Mucosa of rectum (tissue), 2 donors: Measurements from ENCODE around the gene GRM5.
"Not testable (repeated sequence)": the region's sequence is repeated elsewhere in the genome, so short reads cannot be mapped to it uniquely, and the experiment has no call there.

Experiments used
- H3K27ac ChIP-seq, 2 donors: one replicate each; pipeline ENCODE4 v1.7.0; 2013; ENCODE audit warnings: inconsistent platforms in 2 of 2, low read depth in 2 of 2, low read length in 2 of 2
- H3K27me3 ChIP-seq, 2 donors: one replicate each; pipeline ENCODE4 v1.7.0; 2013; ENCODE audit warnings: low read length in 2 of 2; ENCODE audit not compliant: control insufficient read depth in 2 of 2, insufficient read depth in 2 of 2
- H3K36me3 ChIP-seq, 2 donors: one replicate each; pipeline ENCODE4 v1.7.0; 2013; ENCODE audit warnings: low read length in 2 of 2; ENCODE audit not compliant: control insufficient read depth in 2 of 2, insufficient read depth in 2 of 2
- H3K4me1 ChIP-seq, 2 donors: one replicate each; pipeline ENCODE4 v1.7.0; 2013; ENCODE audit warnings: low read length in 2 of 2, mild to moderate bottlenecking in 1 of 2; ENCODE audit not compliant: control insufficient read depth in 2 of 2, insufficient read depth in 2 of 2
- H3K4me3 ChIP-seq, 2 donors: one replicate each; pipeline ENCODE4 v1.7.0; 2013; ENCODE audit warnings: low read length in 2 of 2
- H3K9ac ChIP-seq, 2 donors: one replicate each; pipeline ENCODE4 v1.7.0; 2013; ENCODE audit warnings: low read length in 2 of 2, low read depth in 1 of 2, mild to moderate bottlenecking in 1 of 2
- H3K9me3 ChIP-seq, 2 donors: one replicate each; pipeline ENCODE4 v1.7.0; 2013; ENCODE audit warnings: low read length in 2 of 2; ENCODE audit not compliant: control insufficient read depth in 2 of 2
- donor health status: healthy.
- donor health status: Normal muscosa, but diverticular disease.

GRM5 gene

DNA sequence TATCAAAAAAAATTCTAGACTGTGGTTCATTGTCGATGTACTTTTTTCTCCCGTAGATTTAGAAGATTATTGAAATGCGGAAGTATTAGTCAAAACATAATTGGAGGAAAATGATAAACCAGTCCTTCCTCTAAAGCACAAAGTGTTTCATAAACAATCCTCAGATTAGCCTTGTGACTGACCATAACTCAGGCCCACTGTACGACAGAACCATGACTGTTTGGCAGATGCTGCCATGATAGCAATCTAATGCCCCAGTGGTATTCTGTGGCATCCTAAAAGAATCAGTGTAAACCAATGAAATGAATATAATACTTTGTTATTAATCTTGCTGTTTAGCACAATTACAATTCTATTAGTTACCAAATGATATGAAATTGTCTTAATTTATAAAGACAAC, 601.3 kb downstream of the GRM5 start:
- no peaks in the 10 kb centered on the region for H3K4me1 ChIP-seq
- H3K27ac ChIP-seq: no peak overlapping the region
- no peak overlapping the region for H3K4me3 ChIP-seq
- H3K36me3 ChIP-seq: no peaks in the 10 kb centered on the region
- H3K9me3 ChIP-seq: no peaks in the 10 kb centered on the region
- no peaks in the 10 kb centered on the region for H3K27me3 ChIP-seq
- H3K9ac ChIP-seq: no peak overlapping the region

DNA sequence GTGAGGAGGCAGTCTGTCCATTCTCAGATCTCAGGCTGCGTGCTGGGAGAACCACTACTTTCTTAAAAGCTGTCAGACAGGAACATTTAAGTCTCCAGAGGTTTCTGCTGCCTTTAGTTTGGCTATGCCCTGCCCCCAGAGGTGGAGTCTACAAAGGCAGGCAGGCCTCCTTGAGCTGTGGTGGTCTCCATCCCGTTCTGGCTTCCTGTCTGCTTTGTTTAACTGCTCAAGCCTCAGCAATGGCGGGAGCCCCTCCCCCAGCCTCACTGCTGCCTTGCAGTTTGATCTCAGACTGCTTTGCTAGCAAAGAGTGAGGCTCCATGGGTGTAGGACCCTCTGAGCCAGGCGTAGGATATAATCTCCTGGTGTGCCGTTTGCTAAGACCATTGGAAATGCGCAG, 602.5 kb downstream of the GRM5 start:
- H3K36me3 ChIP-seq, H3K4me1 ChIP-seq, H3K4me3 ChIP-seq, H3K9ac ChIP-seq, H3K27ac ChIP-seq, H3K9me3 ChIP-seq, H3K27me3 ChIP-seq: not testable (repeated sequence)

DNA sequence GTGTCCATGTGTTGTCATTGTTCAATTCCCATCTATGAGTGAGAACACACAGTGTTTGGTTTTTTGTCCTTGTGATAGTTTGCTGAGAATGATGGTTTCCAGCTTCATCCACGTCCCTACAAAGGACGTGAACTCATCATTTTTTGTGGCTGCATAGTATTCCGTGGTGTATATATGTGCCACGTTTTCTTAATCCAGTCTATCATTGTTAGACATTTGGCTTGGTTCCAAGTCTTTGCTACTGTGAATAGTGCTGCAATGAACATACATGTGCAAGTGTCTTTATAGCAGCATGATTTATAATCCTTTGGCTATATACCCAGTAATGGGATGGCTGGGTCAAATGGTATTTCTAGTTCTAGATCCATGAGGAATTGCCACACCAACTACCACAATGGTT, 607.7 kb downstream of the GRM5 start:
- not testable (repeated sequence) for H3K4me1 ChIP-seq, H3K36me3 ChIP-seq, H3K27me3 ChIP-seq, H3K27ac ChIP-seq, H3K9ac ChIP-seq, H3K9me3 ChIP-seq, H3K4me3 ChIP-seq

DNA sequence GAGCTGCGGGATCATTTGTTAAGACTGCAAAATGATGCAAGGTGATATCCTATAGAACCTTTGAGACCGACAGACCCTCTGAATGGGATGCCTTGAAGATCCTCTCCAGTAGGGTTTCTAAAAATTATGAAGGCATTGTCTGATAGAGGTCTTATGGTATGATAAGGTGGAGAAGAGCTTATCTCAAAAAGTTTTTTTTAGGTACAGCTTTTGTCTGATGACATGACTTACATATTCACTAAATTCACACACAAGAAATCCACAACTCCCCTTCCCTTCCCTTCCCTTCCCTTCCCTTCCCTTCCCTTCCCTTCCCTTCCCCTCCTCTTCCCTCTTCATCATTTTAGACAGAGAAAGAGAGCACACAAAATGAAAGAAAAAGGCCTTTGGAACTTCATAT, 609.8 kb downstream of the GRM5 start:
- Histone ChIP-seq H3K36me3 (no peaks in the 10 kb centered on the region), H3K4me3 (no peak overlapping the region), H3K9ac (no peak overlapping the region)

DNA sequence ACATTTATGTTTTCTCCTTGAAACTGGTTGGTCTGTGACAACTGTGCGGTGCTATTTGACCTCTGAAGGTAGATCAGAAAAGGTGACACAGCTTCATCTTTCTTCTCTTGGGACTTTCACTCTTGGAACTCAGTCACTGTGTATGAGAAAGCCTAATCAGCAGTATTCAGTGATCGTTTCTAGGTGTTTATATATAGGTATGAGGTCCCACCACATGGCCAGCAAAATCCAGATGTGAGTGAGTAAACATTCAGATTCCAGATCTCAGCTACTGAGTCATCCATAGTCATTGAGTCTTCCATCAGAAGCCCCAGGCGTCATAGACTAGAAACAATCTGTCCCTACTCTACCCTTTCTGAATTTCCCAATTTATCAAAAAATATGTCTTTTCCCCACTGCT, 610.9 kb downstream of the GRM5 start:
- Histone ChIP-seq H3K4me1 (no peaks in the 10 kb centered on the region), H3K9ac (no peak overlapping the region), H3K4me3 (no peak overlapping the region), H3K27ac (no peak overlapping the region), H3K36me3 (no peaks in the 10 kb centered on the region), H3K27me3 (no peaks in the 10 kb centered on the region), H3K9me3 (no peaks in the 10 kb centered on the region)

More for the DNA sequence above, 609.8 kb downstream of the GRM5 start:
- H3K27me3 ChIP-seq: no peaks in the 10 kb centered on the region
- H3K4me1 ChIP-seq: no peaks in the 10 kb centered on the region
- H3K9me3 ChIP-seq: no peaks in the 10 kb centered on the region
- no peak overlapping the region for H3K27ac ChIP-seq
